Ascending aorta (tissue), 2 donors: ENCODE results near the gene FAM3C. TPM values are rescaled to one million over a fixed set of nuclear protein-coding genes. Genes with fewer than 3 reads are reported as not detected.

Experiments used
- DNase-seq, 2 donors: peaks; one replicate each; pipeline ENCODE4 v3.0.0-alpha.2; 2019; ENCODE audit warnings: low spot score in 2 of 2
- H3K27ac ChIP-seq, 2 donors: fragments of 200-600 bp; sonication (generic); one replicate each; pipeline ENCODE4 v1.5.1; 2016 to 2017; ENCODE audit warnings: mild to moderate bottlenecking in 1 of 2
- H3K27me3 ChIP-seq: fragments of 200-600 bp; sonication (generic); one replicate; pipeline ENCODE4 v1.5.1; 2017
- H3K36me3 ChIP-seq, 2 donors: fragments of 200-600 bp; sonication (generic); one replicate each; pipeline ENCODE4 v1.5.1; 2016
- H3K4me1 ChIP-seq, 2 donors: fragments of 200-600 bp; sonication (generic); one replicate each; pipeline ENCODE4 v1.5.1; 2016 to 2017; ENCODE audit warnings: mild to moderate bottlenecking in 1 of 2
- H3K4me3 ChIP-seq, 2 donors: fragments of 200-600 bp; sonication (generic); one replicate each; pipeline ENCODE4 v1.5.1; 2016 to 2017; ENCODE audit warnings: mild to moderate bottlenecking in 1 of 2
- H3K9me3 ChIP-seq, 2 donors: fragments of 200-600 bp; sonication (generic); one replicate each; pipeline ENCODE4 v1.5.1; 2016
- intact Hi-C: fragments of 100-400 bp; cut with DNase I; formaldehyde crosslinking; loops from one replicate; pipeline ENCODE4 v1.15.1; 2023
- total RNA-seq: library from RNA; depleted of rRNA; stranded (reverse); fragments of >200 nt; gene quantifications from one replicate; pipeline ENCODE4 v1.1.0, GENCODE V29; 2016
- TF ChIP-seq, protein P1 (sequence below), 3 experiments: fragments of 200-600 bp in 2 of 3; fragments of 450-650 bp in 1 of 3; sonication (generic) in 2 of 3; IDR thresholded peaks; one replicate each; pipeline ENCODE4 v1.5.1; 2016 to 2019; ENCODE audit warnings: antibody characterized with exemption in 3 of 3, mild to moderate bottlenecking in 1 of 3, moderate library complexity in 1 of 3

The FAM3C gene
- total RNA-seq, 1 donor from 2014 or later: 27.6 TPM

DNA sequence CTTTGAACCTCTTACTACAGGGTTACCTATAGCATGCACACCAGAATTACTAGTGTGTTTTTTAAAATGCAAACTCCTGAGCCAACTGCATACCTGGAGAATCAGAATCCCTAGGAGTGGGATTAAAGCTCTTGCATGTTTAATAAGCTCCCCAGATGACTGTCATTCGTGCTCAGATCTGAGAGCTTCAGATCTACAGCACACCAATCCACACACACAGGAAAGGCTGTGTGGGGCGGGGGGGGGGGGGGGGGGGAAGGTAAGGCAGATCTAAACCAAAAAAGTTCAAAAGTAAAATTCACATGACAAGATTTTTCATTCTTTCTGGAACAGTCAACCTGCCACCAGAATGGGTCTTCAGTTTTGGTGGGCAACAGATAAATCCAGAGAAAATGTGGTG, 5.5 kb downstream of the FAM3C start:
- intact Hi-C loops: no loop called here
- H3K27me3 ChIP-seq: no peaks in the 10 kb centered on the region
- H3K4me1 ChIP-seq: peaks cover 0 to 2% of the 10 kb centered on the region in 2 donors
- no peaks in the 10 kb centered on the region for H3K36me3 ChIP-seq
- no peaks in the 10 kb centered on the region for H3K9me3 ChIP-seq
- H3K4me3 ChIP-seq: no peak overlapping the region
- TF ChIP-seq, protein P1, sequence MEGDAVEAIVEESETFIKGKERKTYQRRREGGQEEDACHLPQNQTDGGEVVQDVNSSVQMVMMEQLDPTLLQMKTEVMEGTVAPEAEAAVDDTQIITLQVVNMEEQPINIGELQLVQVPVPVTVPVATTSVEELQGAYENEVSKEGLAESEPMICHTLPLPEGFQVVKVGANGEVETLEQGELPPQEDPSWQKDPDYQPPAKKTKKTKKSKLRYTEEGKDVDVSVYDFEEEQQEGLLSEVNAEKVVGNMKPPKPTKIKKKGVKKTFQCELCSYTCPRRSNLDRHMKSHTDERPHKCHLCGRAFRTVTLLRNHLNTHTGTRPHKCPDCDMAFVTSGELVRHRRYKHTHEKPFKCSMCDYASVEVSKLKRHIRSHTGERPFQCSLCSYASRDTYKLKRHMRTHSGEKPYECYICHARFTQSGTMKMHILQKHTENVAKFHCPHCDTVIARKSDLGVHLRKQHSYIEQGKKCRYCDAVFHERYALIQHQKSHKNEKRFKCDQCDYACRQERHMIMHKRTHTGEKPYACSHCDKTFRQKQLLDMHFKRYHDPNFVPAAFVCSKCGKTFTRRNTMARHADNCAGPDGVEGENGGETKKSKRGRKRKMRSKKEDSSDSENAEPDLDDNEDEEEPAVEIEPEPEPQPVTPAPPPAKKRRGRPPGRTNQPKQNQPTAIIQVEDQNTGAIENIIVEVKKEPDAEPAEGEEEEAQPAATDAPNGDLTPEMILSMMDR (IDR thresholded peaks at IDR 0.05): no peak
- no peak for DNase-seq
- H3K27ac ChIP-seq: no peak overlapping the region

DNA sequence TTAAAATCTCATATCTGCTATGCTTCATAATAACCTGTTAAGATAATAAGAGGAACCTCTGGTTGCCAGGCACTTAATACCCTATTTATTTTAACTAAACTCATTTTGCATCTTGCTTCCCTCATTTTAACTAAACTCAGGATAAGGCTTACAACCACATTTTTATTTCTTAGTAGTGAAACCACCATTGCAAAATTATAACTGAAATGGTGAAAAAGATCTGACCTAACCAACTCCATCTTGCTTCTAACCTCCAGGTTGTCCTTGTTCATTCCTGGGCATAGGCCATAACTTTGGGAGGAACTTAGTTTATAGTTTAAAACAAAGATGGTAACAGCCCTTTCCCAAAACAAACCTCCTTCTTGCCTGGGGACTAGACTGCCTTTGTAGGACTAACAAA, 6.0 kb downstream of the FAM3C start:
- H3K36me3 ChIP-seq: no peaks in the 10 kb centered on the region
- TF ChIP-seq, protein P1 (IDR thresholded peaks at IDR 0.05): no peak
- no peaks in the 10 kb centered on the region for H3K9me3 ChIP-seq
- H3K4me3 ChIP-seq: no peak overlapping the region
- no peaks in the 10 kb centered on the region for H3K27me3 ChIP-seq
- no peak for DNase-seq
- intact Hi-C loops: no loop called here
- H3K27ac ChIP-seq: no peak overlapping the region
- H3K4me1 ChIP-seq: peaks cover 0 to 3% of the 10 kb centered on the region in 2 donors

DNA sequence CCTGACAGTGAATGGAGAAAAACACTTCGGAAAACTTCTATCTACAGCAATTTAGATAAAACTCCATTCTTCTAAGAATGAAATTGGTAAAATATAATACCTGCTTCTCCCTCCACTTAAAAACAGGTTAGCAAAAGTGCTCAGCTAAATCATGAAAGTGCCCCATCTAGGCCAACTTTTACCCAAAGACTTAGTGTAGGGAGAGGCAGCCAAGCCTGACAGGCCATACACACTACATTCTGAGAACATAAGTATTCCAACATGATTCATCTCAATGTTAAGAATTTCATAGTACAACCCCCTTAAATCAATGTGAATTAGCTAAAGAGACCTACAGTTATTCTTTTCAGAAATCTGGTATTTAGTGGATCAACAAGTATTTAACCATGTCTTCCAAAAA, 7.2 kb downstream of the FAM3C start:
- intact Hi-C loops: no loop called here
- no peak for DNase-seq

DNA sequence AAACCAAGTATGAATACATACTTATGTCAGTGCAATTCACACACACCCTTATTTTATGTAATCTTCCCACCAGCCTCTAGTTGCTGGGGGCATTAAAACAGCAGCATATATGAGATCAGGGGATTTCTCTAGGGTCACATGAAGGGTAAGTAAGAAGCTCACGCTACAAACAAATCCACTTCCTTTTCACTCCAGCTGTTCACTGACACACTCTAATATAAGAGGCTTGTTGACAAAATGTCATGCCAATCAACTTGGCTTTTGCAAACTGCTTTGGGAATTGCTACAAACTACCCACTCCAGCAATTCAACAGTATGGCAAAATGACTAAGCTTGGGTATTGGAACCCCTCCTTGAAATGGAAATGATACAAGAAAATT, 10.3 kb downstream of the FAM3C start:
- Histone ChIP-seq H3K4me3 (no peak overlapping the region), H3K4me1 (peaks cover 0 to 16% of the 10 kb centered on the region in 2 donors), H3K9me3 (no peaks in the 10 kb centered on the region), H3K27ac (no peak overlapping the region), H3K36me3 (no peaks in the 10 kb centered on the region), H3K27me3 (no peaks in the 10 kb centered on the region)
- no peak for DNase-seq
- intact Hi-C loops: no loop called here
- TF ChIP-seq, protein P1 (IDR thresholded peaks at IDR 0.05): no peak

More for the DNA sequence above, 7.2 kb downstream of the FAM3C start:
- TF ChIP-seq, protein P1 (IDR thresholded peaks at IDR 0.05): no peak
- Histone ChIP-seq H3K4me3 (no peak overlapping the region), H3K27ac (no peak overlapping the region), H3K4me1 (peaks cover 0 to 13% of the 10 kb centered on the region in 2 donors), H3K36me3 (no peaks in the 10 kb centered on the region), H3K27me3 (no peaks in the 10 kb centered on the region), H3K9me3 (no peaks in the 10 kb centered on the region)

DNA sequence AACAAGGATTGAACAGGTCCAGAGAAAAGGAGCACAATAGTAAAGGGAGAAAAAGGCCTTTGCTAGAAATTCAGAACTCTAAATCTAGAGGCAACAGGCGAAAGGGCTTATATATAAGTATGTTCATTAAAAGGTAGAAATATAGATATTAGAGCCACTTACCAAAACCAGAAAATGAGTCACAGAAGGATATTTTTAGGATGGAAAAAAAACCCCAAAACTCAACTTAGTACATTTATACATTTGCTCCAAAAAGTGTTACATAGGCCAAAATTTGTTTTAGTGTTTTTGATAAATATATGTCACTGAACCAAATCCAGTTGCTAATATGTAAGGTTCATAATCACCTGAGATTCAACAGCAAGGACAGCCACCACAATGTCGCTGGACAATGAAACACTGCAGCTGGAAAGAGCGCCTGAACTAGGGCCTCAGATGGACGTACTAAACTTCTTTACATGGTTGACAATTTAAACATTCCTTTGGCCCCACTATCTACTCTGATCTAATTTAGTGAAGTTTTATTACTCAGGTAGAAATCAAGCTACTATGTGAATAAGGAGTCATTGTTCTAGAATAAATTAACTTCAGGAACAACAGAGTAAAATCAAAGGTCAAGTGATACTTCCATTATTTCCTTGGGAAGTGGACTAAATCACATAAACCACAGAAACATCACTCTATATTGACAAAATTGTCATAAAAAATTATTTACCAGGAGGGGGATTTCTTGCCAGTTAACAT, 10.9 kb downstream of the FAM3C start:
- Histone ChIP-seq H3K27ac (no peak overlapping the region), H3K9me3 (no peaks in the 10 kb centered on the region), H3K4me1 (peaks cover 0 to 16% of the 10 kb centered on the region in 2 donors), H3K36me3 (no peaks in the 10 kb centered on the region), H3K27me3 (no peaks in the 10 kb centered on the region), H3K4me3 (no peak overlapping the region)
- TF ChIP-seq, protein P1 (IDR thresholded peaks at IDR 0.05): no peak
- intact Hi-C loops: no loop called here
- no peak for DNase-seq
